Endothelial cell of umbilical vein (primary cell): Measurements from ENCODE around the gene INPP5A.

Experiments
- EZH2 ChIP-seq: IDR thresholded peaks from 2 replicates; pipeline ENCODE4 v1.6.1; 2012; ENCODE audit warnings: borderline replicate concordance, low read depth, mild to moderate bottlenecking, moderate library complexity, low read length, inconsistent platforms; ENCODE audit not compliant: severe bottlenecking
- POLR2A ChIP-seq: IDR thresholded peaks from 2 replicates; pipeline ENCODE4 v1.6.1; 2012; ENCODE audit warnings: low read depth, mild to moderate bottlenecking, control low read depth, low read length
- POLR2AphosphoS5 ChIP-seq: IDR thresholded peaks from 2 replicates; pipeline ENCODE4 v1.6.1; 2012; ENCODE audit warnings: low read depth, mild to moderate bottlenecking, control low read depth, low read length, moderate library complexity; ENCODE audit not compliant: insufficient read depth
- TF ChIP-seq, protein P1 (sequence below), 2 donors: IDR thresholded peaks; 1 replicate in 1 of 2; 2 replicates in 1 of 2; pipeline ENCODE4 v1.5.1; 2011; ENCODE audit warnings: low read length in 2 of 2, mild to moderate bottlenecking in 2 of 2, moderate library complexity in 2 of 2, control low read depth in 1 of 2, inconsistent platforms in 1 of 2, low read depth in 1 of 2; ENCODE audit not compliant: insufficient read depth in 1 of 2; ENCODE audit errors: extremely low read depth in 1 of 2

DNA sequence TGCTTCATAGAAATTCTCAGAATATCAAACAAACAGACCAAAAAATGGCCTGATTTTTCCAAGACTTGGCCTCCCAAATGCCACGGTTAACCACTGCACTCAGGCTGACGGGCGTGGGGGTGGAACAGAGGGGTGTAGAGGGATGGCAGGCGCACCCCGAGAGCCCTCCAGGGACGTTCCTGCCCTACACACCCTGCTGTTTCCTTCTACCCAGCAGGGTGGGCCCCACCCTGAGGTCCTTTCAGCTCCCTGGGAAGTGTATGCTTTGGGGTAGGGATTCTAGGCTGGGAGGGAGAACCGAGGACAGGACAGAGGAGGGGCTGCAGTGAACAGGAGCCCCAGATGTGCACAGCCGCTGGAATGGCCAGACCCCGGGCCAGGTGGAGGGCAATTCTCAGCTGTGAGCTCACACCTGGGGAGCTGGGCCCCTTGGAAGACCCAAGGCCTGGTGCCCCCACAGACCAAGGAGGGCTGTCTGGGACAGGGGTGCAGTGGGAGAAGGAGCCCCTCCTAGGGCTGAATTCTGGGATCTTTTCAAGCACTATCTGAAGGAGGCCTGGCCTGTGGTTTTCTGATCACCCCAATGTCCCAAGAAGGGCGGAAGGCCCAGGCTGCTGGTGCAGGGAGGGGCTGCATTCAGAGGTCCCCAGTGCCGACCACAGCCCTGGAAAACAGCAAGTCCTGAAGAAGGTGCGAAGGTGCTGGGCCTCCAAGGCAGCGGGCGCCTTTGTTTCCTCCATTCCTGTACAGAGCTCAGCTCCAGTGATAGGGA is 32.9 kb upstream of the INPP5A start:
- TF ChIP-seq POLR2AphosphoS5 (no peak), EZH2 (no peak), POLR2A (no peak)
- TF ChIP-seq, protein P1, sequence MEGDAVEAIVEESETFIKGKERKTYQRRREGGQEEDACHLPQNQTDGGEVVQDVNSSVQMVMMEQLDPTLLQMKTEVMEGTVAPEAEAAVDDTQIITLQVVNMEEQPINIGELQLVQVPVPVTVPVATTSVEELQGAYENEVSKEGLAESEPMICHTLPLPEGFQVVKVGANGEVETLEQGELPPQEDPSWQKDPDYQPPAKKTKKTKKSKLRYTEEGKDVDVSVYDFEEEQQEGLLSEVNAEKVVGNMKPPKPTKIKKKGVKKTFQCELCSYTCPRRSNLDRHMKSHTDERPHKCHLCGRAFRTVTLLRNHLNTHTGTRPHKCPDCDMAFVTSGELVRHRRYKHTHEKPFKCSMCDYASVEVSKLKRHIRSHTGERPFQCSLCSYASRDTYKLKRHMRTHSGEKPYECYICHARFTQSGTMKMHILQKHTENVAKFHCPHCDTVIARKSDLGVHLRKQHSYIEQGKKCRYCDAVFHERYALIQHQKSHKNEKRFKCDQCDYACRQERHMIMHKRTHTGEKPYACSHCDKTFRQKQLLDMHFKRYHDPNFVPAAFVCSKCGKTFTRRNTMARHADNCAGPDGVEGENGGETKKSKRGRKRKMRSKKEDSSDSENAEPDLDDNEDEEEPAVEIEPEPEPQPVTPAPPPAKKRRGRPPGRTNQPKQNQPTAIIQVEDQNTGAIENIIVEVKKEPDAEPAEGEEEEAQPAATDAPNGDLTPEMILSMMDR (IDR thresholded peaks at IDR 0.05; ENCODE audit: extremely low read depth in 1 of 2, insufficient read depth in 1 of 2, low read depth in 1 of 2, low read length in 2 of 2) = no peak
